GM18870 (cell line): ENCODE results near the gene S100Z.
"Not testable (repeated sequence)": the region's sequence is repeated elsewhere in the genome, so short reads cannot be mapped to it uniquely, and the experiment has no call there.

ENCODE experiments used
- ATAC-seq: cut with Tn5 transposase; IDR thresholded peaks from one replicate; pipeline ENCODE4 v1.9.1; 2021; ENCODE audit warnings: moderate library complexity; ENCODE audit not compliant: unreplicated experiment

S100Z gene

DNA sequence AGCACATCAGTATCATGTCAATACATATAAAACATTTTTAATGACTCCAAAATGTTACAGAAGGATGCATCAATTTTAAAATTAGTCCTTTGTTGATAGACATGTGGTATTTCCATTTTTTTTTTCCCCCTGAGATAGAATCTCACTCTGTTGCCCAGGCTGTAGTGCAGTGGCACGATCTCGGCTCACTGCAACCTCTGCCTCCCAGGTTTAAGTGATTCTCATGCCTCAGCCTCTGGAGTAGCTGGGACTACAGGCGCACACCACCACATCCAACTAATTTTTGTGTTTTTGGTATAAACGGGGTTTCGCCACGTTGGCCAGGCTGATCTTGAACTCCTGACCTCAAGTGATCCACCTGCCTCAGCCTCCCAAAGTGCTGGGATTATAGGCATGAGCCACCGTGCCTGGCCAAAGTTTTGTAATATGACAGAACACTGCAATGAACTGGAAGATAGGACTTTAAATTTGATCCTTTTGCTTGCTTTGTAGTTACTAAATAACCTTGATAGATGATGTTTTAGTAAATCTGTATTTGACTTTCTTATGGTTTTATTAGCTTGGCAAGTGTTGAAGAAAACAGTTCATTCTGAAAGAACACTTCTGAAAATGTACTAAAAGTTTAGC lies 27.6 kb upstream of the S100Z start:
- ATAC-seq = not testable (repeated sequence)

DNA sequence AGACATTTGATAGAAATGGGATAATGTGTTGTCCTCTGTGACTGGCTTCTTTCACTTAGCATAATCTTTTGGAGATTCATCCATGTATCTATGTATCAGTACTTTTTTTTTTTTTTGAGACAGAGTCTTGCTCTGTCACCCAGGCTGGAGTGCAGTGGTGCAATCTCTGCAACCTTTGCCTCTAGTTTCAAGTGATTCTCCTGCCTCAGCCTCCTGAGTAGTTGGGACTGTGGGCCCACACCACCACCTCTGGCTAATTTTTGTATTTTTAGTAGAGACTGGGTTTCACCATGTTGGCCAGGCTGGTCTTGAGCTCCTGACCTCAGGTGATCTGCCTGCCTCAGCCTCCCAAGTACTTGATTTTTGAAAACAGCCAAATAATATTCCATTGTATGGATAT lies 23.4 kb upstream of the S100Z start:
- not testable (repeated sequence) for ATAC-seq

GRCh38 chr5:76831110-76831452 lies 18.7 kb upstream of the S100Z start:
- no peak for ATAC-seq

GRCh38 chr5:76836181-76836580 lies 13.6 kb upstream of the S100Z start:
- no peak for ATAC-seq

GRCh38 chr5:76836585-76836984 lies 13.2 kb upstream of the S100Z start:
- ATAC-seq = no peak

DNA sequence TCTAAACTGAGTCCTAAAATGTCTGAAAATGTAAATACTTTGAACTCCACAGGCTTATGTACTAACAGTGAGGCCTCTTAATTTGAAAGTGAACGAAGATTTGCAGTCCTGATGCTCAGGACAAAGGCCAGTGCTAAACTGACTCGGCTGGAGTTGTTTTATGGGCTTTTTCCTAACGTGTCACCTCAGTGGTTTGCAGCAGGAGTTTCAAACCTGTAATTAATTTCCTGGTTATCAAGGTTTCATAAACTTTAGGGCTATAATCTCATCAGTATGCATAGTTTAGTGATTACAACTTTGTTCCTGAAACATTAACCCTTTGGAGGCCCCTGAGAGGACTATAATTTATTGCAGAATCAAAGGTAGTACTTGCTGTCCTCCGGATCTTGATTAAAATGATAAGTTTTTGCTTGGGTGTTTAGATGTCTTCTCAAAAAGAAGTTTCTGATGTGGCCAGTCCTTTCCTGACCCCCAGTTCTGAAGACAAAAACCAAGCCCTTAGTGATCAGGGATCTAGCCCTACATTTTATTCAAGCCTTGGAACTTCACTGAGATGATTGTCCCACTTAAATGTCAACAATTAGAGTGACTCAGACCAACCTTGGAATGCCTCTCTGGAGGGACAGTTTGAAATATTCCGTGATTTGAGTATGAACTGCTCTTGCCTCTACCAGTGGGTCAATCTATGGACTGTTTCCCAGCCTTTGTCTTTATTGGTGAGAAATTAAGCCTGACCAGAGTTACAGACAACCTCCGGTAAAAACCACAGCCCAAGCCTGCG lies 11.1 kb upstream of the S100Z start:
- no peak for ATAC-seq

GRCh38 chr5:76841361-76841760 lies 8.5 kb upstream of the S100Z start:
- ATAC-seq = no peak

GRCh38 chr5:76845890-76846289 lies 3.9 kb upstream of the S100Z start:
- no peak for ATAC-seq

DNA sequence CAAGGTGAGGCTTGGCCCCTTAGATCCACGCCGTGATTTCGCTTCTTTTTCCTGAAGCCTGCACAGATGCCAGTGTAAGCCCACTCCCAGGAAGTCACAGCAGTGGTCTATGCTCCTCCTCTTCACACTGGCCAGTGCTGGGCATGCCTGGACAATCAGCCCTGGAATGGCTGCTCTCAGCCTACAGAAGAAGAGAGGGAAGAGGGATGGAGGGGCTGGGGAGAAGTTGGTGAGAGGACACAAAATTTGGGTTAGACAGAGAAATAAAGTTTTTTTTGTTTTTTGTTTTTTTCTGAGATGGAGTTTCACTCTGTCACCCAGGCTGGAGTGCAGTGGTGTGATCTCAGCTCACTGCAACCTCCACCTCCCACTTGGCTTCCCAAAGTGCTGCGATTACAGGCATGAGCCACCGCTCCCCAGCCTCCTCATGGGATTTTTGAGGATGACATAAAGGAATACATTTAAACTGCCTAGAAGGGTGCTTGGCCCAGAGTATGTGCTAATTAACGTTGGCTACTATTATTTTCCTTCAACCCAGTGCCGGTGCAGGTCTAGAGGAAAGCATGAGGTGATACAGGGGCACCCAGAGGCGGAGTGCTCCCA lies 830 bp downstream of the S100Z start:
- ATAC-seq = no peak

DNA sequence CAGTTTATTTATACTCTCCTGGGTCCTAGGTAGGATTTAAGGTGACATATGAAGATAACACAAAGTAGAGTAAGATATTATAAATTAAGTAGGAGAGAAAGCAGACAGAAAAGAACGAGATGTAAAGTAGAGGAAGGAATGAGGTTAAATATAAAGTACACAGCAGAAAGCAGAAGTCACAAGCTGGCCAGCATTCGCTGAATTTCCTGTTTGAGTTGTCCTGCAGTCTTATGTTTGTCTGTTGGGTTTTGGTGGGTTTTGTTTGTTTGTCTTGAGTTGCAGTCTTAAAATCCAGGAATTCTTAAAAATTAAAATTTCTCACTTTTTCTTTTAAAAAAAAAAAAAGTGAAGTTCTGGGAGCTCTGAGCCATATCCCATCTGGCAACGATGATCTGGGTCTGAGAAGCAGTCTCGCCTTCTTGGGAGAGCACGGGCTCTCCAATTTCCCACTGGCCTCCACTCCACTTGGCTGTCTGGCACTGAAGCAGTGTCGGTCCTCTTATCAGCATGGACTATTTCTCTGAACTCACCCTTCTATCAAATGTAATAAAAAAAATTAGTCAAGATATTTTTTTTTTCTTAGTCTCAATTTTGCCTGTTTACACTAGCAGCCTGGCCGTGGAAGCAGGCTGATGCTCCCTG lies 2.0 kb downstream of the S100Z start:
- ATAC-seq = no peak

GRCh38 chr5:76852772-76853171 lies 3.0 kb downstream of the S100Z start:
- ATAC-seq = no peak

DNA sequence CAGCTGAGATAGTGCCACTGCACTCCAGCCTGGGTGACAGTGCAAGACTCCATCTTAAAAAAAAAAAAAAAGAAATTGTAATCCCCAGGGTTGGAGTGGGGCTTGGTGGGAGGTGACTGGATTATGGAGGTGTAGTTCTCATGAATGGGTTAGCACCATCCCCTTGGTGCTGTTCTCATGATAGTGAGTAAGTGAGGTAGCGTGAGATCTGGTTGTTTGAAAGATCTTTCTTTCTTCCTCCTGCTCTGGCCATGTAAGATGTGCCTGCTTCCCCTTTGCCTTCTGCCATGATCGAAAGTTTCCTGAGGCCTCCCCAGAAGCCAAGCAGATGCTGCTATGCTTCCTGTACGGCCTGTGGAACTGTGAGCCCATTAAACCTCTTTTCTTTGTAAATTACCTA lies 3.9 kb downstream of the S100Z start:
- ATAC-seq = not testable (repeated sequence)

GRCh38 chr5:76854644-76855043 lies 4.8 kb downstream of the S100Z start:
- ATAC-seq = no peak

- ATAC-seq = not testable (repeated sequence)
Measured at GRCh38 chr5:76855501-76855900, 5.7 kb downstream of the S100Z start.

DNA sequence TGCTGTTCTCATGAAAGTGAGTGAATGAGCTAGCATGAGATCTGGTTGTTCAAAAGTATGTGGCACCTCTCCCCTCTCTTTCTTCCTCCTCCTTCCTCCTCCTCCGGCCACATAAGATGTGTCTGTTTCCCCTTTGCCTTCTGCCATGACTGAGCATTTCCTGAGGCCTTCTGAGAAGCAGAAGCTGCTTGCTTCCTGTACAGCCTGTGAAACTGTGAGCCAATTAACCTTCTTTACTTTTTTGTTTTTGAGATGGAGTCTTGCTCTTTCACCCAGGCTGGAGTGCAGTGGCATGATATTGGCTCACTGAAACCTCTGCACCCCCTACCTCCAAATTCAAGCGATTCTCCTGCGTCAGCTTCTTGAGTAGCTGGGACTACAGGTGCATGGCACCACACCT lies 6.1 kb downstream of the S100Z start:
- no peak for ATAC-seq

GRCh38 chr5:76856800-76857199 lies 7.0 kb downstream of the S100Z start:
- not testable (repeated sequence) for ATAC-seq

- no peak for ATAC-seq
Measured at GRCh38 chr5:76859591-76860247, 9.9 kb downstream of the S100Z start.

GRCh38 chr5:76861612-76862011 lies 11.8 kb downstream of the S100Z start:
- no peak for ATAC-seq

DNA sequence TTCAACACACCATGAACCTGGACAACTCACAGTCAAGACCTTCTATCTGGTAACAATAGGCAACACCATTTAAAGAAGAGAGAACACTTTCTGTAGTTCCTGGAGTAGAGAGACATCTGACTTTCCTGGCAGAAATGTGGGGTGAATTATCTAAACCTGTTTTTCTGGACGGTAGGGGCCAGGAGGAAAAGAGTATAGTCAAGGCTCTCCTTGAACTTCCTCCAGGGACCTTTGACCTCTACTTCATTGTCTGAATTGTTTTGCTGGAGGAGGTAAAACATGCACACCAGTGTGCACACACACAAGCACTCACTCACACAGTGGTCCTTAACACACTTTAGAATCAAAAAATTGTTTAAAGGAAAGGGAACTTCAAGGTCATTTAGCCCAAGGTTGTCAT lies 13.2 kb downstream of the S100Z start:
- ATAC-seq = no peak

DNA sequence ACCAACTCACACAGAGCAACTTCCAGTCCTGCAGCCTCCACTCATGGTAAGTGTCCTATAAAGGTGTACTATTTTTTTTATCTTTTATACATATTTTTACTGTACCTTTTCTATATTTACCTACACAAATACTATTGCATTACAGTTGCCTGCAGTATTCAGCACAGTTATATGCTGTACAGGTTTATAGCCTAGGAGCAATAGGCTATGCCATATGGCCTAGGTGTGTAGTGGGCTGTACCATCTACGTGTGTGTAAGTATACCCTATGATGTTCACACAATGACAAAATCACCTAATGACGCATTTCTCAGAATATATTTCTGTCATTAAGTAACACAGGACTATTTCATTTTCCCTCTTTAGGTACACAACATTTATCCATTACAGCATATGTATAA lies 16.7 kb downstream of the S100Z start:
- ATAC-seq = no peak

DNA sequence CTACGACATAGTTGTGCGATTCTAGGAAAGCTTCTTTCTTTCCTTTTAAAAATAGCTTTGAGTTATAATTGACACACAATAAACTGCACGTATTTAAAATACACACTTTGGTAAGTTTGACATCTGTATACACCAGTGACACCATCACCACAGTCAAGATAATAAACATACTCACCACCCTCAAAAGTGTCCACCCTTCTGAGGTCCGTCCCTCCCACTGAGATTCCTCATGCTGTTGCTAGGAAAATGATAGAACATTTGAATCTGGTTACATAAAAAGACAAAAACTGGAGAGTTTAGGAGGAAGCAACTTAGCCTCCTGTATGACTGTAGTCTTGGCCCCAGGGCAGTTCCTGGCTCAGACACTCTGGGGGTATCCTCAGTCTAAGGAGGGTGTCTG lies 17.2 kb downstream of the S100Z start:
- ATAC-seq = no peak
